WI38 (cell line): Measurements from ENCODE around the gene ALAS2.

Source experiments
- H3K4me3 ChIP-seq: 2 replicates; pipeline ENCODE4 v1.5.1; 2011; ENCODE audit warnings: low read depth, mild to moderate bottlenecking, control low read depth, low read length
- CTCF ChIP-seq: IDR thresholded peaks from 2 replicates; pipeline ENCODE4 v1.5.1; 2012; ENCODE audit warnings: low read depth, mild to moderate bottlenecking, control low read depth, low read length

Gene ALAS2

DNA sequence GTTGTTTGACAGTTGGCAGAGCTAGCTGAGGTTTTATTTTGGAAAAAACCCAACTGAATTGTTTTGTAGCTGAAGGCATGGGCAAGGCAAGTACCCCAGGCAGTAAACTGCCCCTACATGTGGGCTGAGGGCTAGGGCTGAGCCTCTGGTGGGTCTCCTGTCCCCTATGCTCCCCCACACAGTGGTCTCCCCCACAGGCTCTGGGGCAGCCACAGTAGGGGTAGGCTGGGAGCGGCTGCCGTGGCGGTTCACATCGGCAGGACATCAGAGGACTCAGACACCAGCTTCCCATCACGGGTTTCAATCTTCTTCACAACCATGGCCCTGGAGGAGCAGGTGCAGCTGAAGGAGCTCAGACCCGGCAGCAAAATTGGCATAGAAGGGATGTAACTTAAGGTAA, 10.7 kb upstream of the ALAS2 start:
- TF ChIP-seq CTCF = no peak
- no peak overlapping the region for H3K4me3 ChIP-seq

GRCh38 chrX:55039471-55039870, 8.7 kb upstream of the ALAS2 start:
- H3K4me3 ChIP-seq = no peak overlapping the region
- TF ChIP-seq CTCF = no peak

- TF ChIP-seq CTCF = no peak
- H3K4me3 ChIP-seq = no peak overlapping the region
Observed at GRCh38 chrX:55033429-55033828, 2.7 kb upstream of the ALAS2 start.

GRCh38 chrX:55029291-55029690, 1.5 kb downstream of the ALAS2 start:
- no peak for TF ChIP-seq CTCF
- no peak overlapping the region for H3K4me3 ChIP-seq

GRCh38 chrX:55028611-55029010, 2.2 kb downstream of the ALAS2 start:
- H3K4me3 ChIP-seq = no peak overlapping the region
- no peak for TF ChIP-seq CTCF

- no peak overlapping the region for H3K4me3 ChIP-seq
- TF ChIP-seq CTCF = no peak
Observed at GRCh38 chrX:55028040-55028439, 2.7 kb downstream of the ALAS2 start.

DNA sequence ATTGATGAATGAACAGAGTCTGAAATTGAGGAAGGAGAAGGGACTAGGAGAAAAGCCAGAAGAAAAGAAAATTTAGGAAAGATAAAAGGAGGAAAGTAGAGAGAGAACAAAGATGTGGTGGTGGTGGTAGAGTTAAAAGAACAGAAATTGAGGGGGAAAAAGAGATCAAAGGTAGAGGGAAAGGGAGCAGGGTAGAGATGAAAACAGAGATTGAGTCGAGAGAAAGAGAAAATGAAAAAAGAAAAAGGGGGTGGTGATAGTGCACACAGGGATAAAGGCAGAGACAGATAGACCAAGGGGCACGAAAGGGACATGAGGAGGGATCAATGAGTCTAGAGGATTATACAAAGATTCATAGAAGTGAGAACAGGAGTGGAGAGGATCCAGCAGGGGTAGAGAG, 3.9 kb downstream of the ALAS2 start:
- no peak for TF ChIP-seq CTCF
- no peak overlapping the region for H3K4me3 ChIP-seq
